A549 (cell line): ENCODE measurements around the gene ALX3. TPM values are rescaled to one million over a fixed set of nuclear protein-coding genes. Genes with fewer than 3 reads are reported as not detected.

ENCODE experiments used
- ATAC-seq, 2 experiments: fragments of 200-7000 bp in 1 of 2; fragments of >200 bp in 1 of 2; cut with Nextera tagmentation in 1 of 2; cut with Tn5 transposase in 1 of 2; 3 replicates each; pipeline versions ENCODE4 v1.8.0 to v1.9.1; 2018 to 2020; ENCODE audit warnings: mild to moderate bottlenecking in 1 of 2, moderate library complexity in 1 of 2
- CTCF ChIA-PET: fragments of 300-600 bp; sonication (Branson Sonifier 250); formaldehyde crosslinking; extraction: SDS; loops from one replicate; lab custom pipeline; 2021; ENCODE audit warnings: antibody characterized with exemption, inconsistent platforms; lab: Yijun Ruan, JAX
- POLR2A ChIA-PET: fragments of 350-600 bp; formaldehyde crosslinking; extraction: SDS; loops from one replicate; lab custom pipeline; 2021; ENCODE audit warnings: antibody characterized with exemption, inconsistent platforms; lab: Yijun Ruan, JAX
- DNase-seq, 2 experiments: peaks; one replicate each; pipeline versions ENCODE4 v3.0.0 to v3.0.0-alpha.2; 2011 to 2016; ENCODE audit warnings: low read depth in 1 of 2, low spot score in 1 of 2
- FAIRE-seq: peaks from 2 replicates; lab custom pipeline; 2011; peaks lifted over from hg19 to GRCh38; lab: Jason Lieb, UNC
- H3K27ac ChIP-seq, 2 experiments: fragments of >200 bp; sonication (Bioruptor Twin); formaldehyde crosslinking; 3 replicates each; pipeline ENCODE4 v1.5.1; 2016 to 2017
- H3K4me1 ChIP-seq: fragments of >200 bp; sonication (Bioruptor Twin); formaldehyde crosslinking; 3 replicates; pipeline ENCODE4 v1.6.1; 2016
- H3K4me2 ChIP-seq: fragments of >200 bp; sonication (Bioruptor Twin); formaldehyde crosslinking; 3 replicates; pipeline ENCODE4 v1.6.1; 2016
- H3K4me3 ChIP-seq: fragments of >200 bp; sonication (Bioruptor Twin); formaldehyde crosslinking; 3 replicates; pipeline ENCODE4 v1.5.1; 2016
- H3K9me3 ChIP-seq: fragments of >200 bp; sonication (Bioruptor Twin); formaldehyde crosslinking; 3 replicates; pipeline ENCODE4 v1.6.1; 2016
- BHLHE40 ChIP-seq: IDR thresholded peaks from 2 replicates; pipeline ENCODE4 v1.6.1; 2012; ENCODE audit warnings: low read depth, low read length, inconsistent platforms
- CBX2 ChIP-seq: fragments of 200-600 bp; sonication (generic); IDR thresholded peaks from 2 replicates; pipeline ENCODE4 v1.6.1; 2016; ENCODE audit warnings: low read depth, mild to moderate bottlenecking, borderline replicate concordance
- CTCF ChIP-seq: fragments of >200 bp; sonication (Bioruptor Twin); formaldehyde crosslinking; IDR thresholded peaks from 3 replicates; pipeline ENCODE4 v1.5.1; 2016
- EHMT2 ChIP-seq: fragments of 200-600 bp; sonication (generic); IDR thresholded peaks from 2 replicates; pipeline ENCODE4 v1.6.1; 2016; ENCODE audit warnings: antibody characterized with exemption, low read depth, mild to moderate bottlenecking, moderate library complexity
- HMGXB4 ChIP-seq: fragments of 250-450 bp; sonication (Bioruptor Pico); IDR thresholded peaks from 2 replicates; pipeline ENCODE4 v1.5.0; 2021; ENCODE audit warnings: mild to moderate bottlenecking, moderate library complexity, borderline replicate concordance
- HOXB5 ChIP-seq: fragments of 250-450 bp; sonication (Bioruptor Pico); IDR thresholded peaks from 2 replicates; pipeline ENCODE4 v1.5.0; 2020; ENCODE audit warnings: mild to moderate bottlenecking, moderate library complexity
- KDM5A ChIP-seq: fragments of 200-600 bp; sonication (generic); IDR thresholded peaks from 2 replicates; pipeline ENCODE4 v1.6.1; 2016; ENCODE audit warnings: antibody characterized with exemption, mild to moderate bottlenecking
- MAFK ChIP-seq: fragments of 450-650 bp; IDR thresholded peaks from 2 replicates; pipeline ENCODE4 v1.6.1; 2014; ENCODE audit not compliant: partially characterized antibody
- MAX ChIP-seq: IDR thresholded peaks from 2 replicates; pipeline ENCODE4 v1.6.1; 2012
- NFE2L2 ChIP-seq: fragments of 150-350 bp; conservative IDR thresholded peaks from 2 replicates; pipeline ENCODE4 v1.6.1; 2014; ENCODE audit warnings: low read length
- POLR2A ChIP-seq: IDR thresholded peaks from 2 replicates; pipeline ENCODE4 v1.6.1; 2012; ENCODE audit warnings: mild to moderate bottlenecking, low read length
- POLR2AphosphoS2 ChIP-seq: conservative IDR thresholded peaks from 2 replicates; pipeline ENCODE4 v1.6.1; 2012; ENCODE audit warnings: low read length, improper control_type of control experiment, inconsistent platforms
- RAD21 ChIP-seq, 2 experiments: fragments of >200 bp in 1 of 2; sonication (Bioruptor Twin) in 1 of 2; formaldehyde crosslinking in 1 of 2; IDR thresholded peaks in 1 of 2; conservative IDR thresholded peaks in 1 of 2; 2 replicates in 1 of 2; 3 replicates in 1 of 2; pipeline ENCODE4 v1.6.1; 2012 to 2018; ENCODE audit warnings: inconsistent platforms in 1 of 2
- REST ChIP-seq: fragments of 200-600 bp; sonication (generic); IDR thresholded peaks from 2 replicates; pipeline ENCODE4 v1.6.1; 2016; ENCODE audit warnings: antibody characterized with exemption, mild to moderate bottlenecking, moderate library complexity
- RFX5 ChIP-seq: fragments of 450-650 bp; IDR thresholded peaks from 2 replicates; pipeline ENCODE4 v1.7.1; 2014; ENCODE audit warnings: antibody characterized with exemption, mild to moderate bottlenecking, moderate library complexity
- SREBF2 ChIP-seq: fragments of 450-650 bp; IDR thresholded peaks from 2 replicates; pipeline ENCODE4 v1.6.1; 2014; ENCODE audit warnings: mild to moderate bottlenecking, moderate library complexity
- USF2 ChIP-seq: fragments of 450-650 bp; IDR thresholded peaks from 2 replicates; pipeline ENCODE4 v1.6.1; 2014; ENCODE audit warnings: antibody characterized with exemption
- WGBS: methylation state at CpG from one replicate; pipeline ENCODE4 v1.1.6; 2017; ENCODE audit errors: missing lambda C conversion rate; 5-methylcytosine and 5-hydroxymethylcytosine counted together
- polyA plus RNA-seq, 4 experiments: library from polyadenylated mRNA; depleted of rRNA in 3 of 4; stranded (reverse); fragments of >200 nt; fragmentation: RNase III in 1 of 4; extraction: RNeasy Plus Mini Kit Qiagen cat#74134 plus additional on column Dnase treatment in 1 of 4; gene quantifications; 2 replicates in 3 of 4; 3 replicates in 1 of 4; pipeline ENCODE4 v1.2.3, GENCODE V29; 2011 to 2017

Gene ALX3
- polyA plus RNA-seq, 2 of the 4 experiments (the other 2 are of a cell fraction) = not detected

GRCh38 chr1:110088739-110089316, 18.4 kb upstream of the ALX3 start:
- H3K4me1 ChIP-seq = no peaks in the 10 kb centered on the region
- FAIRE-seq (no peak), DNase-seq (no peak), ATAC-seq (no peak; a peak in 2 of 6 replicates)
- CTCF ChIA-PET = interaction anchor here (0.6 to 3.3 kb wide), 25 partner anchors 7 to 407 kb away, joined by 3 to 57 read pairs (median 5); no protein-coding TSS in a partner anchor
- POLR2A ChIA-PET = no interaction called here
- TF ChIP-seq NFE2L2 (no peak), POLR2A (no peak), KDM5A (no peak), CBX2 (no peak), MAFK (no peak), RAD21 (conservative IDR thresholded peaks at IDR 0.05 in 1 of 2, IDR thresholded peaks at IDR 0.05 in 1 of 2) (no peak), BHLHE40 (no peak), EHMT2 (no peak), HMGXB4 (CRISPR knock-in tag) (no peak), HOXB5 (CRISPR knock-in tag) (no peak), USF2 (no peak), SREBF2 (no peak), REST (no peak), CTCF (no peak), POLR2AphosphoS2 (no peak), RFX5 (no peak), MAX (no peak)
- WGBS = 0% methylated on average over 1 of the region's 10 CpGs
- H3K4me3 ChIP-seq = no peak overlapping the region
- H3K27ac ChIP-seq = no peak overlapping the region
- no peak overlapping the region for H3K4me2 ChIP-seq
- H3K9me3 ChIP-seq = no peaks in the 10 kb centered on the region
